ENCODE data around the gene MRPL51.

GRCh38 chr12:6488240-6488639, 4.8 kb downstream of the MRPL51 start:
- TF ChIP-seq POLR2AphosphoS5 (IDR thresholded peaks at IDR 0.05) = no peak
- no peak for TF ChIP-seq POLR2A (IDR thresholded peaks at IDR 0.05)
- TF ChIP-seq, protein P1, sequence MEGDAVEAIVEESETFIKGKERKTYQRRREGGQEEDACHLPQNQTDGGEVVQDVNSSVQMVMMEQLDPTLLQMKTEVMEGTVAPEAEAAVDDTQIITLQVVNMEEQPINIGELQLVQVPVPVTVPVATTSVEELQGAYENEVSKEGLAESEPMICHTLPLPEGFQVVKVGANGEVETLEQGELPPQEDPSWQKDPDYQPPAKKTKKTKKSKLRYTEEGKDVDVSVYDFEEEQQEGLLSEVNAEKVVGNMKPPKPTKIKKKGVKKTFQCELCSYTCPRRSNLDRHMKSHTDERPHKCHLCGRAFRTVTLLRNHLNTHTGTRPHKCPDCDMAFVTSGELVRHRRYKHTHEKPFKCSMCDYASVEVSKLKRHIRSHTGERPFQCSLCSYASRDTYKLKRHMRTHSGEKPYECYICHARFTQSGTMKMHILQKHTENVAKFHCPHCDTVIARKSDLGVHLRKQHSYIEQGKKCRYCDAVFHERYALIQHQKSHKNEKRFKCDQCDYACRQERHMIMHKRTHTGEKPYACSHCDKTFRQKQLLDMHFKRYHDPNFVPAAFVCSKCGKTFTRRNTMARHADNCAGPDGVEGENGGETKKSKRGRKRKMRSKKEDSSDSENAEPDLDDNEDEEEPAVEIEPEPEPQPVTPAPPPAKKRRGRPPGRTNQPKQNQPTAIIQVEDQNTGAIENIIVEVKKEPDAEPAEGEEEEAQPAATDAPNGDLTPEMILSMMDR (IDR thresholded peaks at IDR 0.05) = no peak
